GM10248 (cell line): Measurements from ENCODE around the gene RERE.

Experiments used
- CTCF ChIA-PET: fragments of 300-600 bp; sonication (Branson Sonifier 250); formaldehyde crosslinking; extraction: SDS; loops from one replicate; lab custom pipeline; 2021; ENCODE audit warnings: antibody characterized with exemption; lab: Yijun Ruan, JAX
- POLR2A ChIA-PET: fragments of 350-650 bp; sonication (Branson Sonifier 250); formaldehyde crosslinking; extraction: SDS; loops from one replicate; lab custom pipeline; 2020; ENCODE audit warnings: antibody characterized with exemption; lab: Yijun Ruan, JAX
- DNase-seq: peaks from one replicate; pipeline ENCODE4 v3.0.0; 2012; ENCODE audit errors: extremely low spot score
- CTCF ChIP-seq: IDR thresholded peaks from 2 replicates; pipeline ENCODE4 v1.5.1; 2012; ENCODE audit warnings: mild to moderate bottlenecking, low read depth; ENCODE audit errors: extremely low read depth, missing control alignments, control extremely low read depth

Gene RERE

GRCh38 chr1:8471451-8471850, 346.0 kb downstream of the RERE start:
- CTCF ChIA-PET, result interaction anchor here (1.7 kb wide), 1 partner anchor 23 kb away, joined by 5 read pairs; no protein-coding TSS in a partner anchor
- no peak for TF ChIP-seq CTCF
- no peak for DNase-seq
- POLR2A ChIA-PET, result interaction anchor here (0.6 kb wide), 1 partner anchor 74 kb away, joined by 4 read pairs; no protein-coding TSS in a partner anchor

GRCh38 chr1:8468751-8469150, 348.7 kb downstream of the RERE start:
- no peak for TF ChIP-seq CTCF
- ChIA-PET CTCF (interaction anchor here (1.0 to 1.7 kb wide), 3 partner anchors 10 to 19 kb away, joined by 3 to 6 read pairs (median 5); no protein-coding TSS in a partner anchor), POLR2A (no interaction called here)
- no peak for DNase-seq

GRCh38 chr1:8467308-8467707, 350.1 kb downstream of the RERE start:
- ChIA-PET CTCF (no interaction called here), POLR2A (no interaction called here)
- no peak for DNase-seq
- TF ChIP-seq CTCF, result no peak

- POLR2A ChIA-PET, result no interaction called here
- CTCF ChIA-PET, result interaction anchor here (0.9 to 1.6 kb wide), 4 partner anchors 8 to 38 kb away, joined by 3 to 4 read pairs (median 3); no protein-coding TSS in a partner anchor
- no peak for TF ChIP-seq CTCF
- DNase-seq, result no peak
These were observed 351.7 kb downstream of the RERE start for GRCh38 chr1:8465692-8466091.

- ChIA-PET POLR2A (no interaction called here), CTCF (interaction anchor here (0.9 to 1.6 kb wide), 4 partner anchors 9 to 37 kb away, joined by 3 to 4 read pairs (median 3); no protein-coding TSS in a partner anchor)
- no peak for DNase-seq
- TF ChIP-seq CTCF, result no peak
These were observed 352.4 kb downstream of the RERE start for GRCh38 chr1:8465013-8465412.

- no peak for DNase-seq
- no peak for TF ChIP-seq CTCF
- ChIA-PET POLR2A (no interaction called here), CTCF (interaction anchor here (0.9 to 1.2 kb wide), 2 partner anchors 9 to 11 kb away, joined by 3 read pairs; no protein-coding TSS in a partner anchor)
These were observed 353.1 kb downstream of the RERE start for GRCh38 chr1:8464377-8464776.
